Hepatocyte (in vitro differentiated cells): Measurements from ENCODE around the gene FBXO42. TPM values are rescaled to one million over a fixed set of nuclear protein-coding genes. Genes with fewer than 3 reads are reported as not detected.
A peak's percentile ranks its signal among the peaks of the same experiment; 100 is the strongest.

Experiments used
- DNase-seq: peaks from one replicate; pipeline ENCODE4 v3.0.0-alpha.2; 2016; ENCODE audit warnings: low spot score
- H2AFZ ChIP-seq: fragments of 200-600 bp; sonication (generic); 2 replicates; pipeline ENCODE4 v1.6.0; 2016; ENCODE audit warnings: antibody characterized with exemption, mild to moderate bottlenecking
- H3K27ac ChIP-seq: fragments of 200-600 bp; sonication (generic); 2 replicates; pipeline ENCODE4 v1.5.1; 2016; ENCODE audit warnings: mild to moderate bottlenecking
- H3K27me3 ChIP-seq: fragments of 200-600 bp; sonication (generic); 2 replicates; pipeline ENCODE4 v1.6.1; 2016
- H3K36me3 ChIP-seq: fragments of 200-600 bp; sonication (generic); replicated peaks from 2 replicates; pipeline ENCODE4 v1.5.1; 2016; ENCODE audit warnings: low read depth; ENCODE audit not compliant: insufficient read depth
- H3K4me1 ChIP-seq: fragments of 200-600 bp; sonication (generic); 2 replicates; pipeline ENCODE4 v1.5.1; 2016; ENCODE audit warnings: mild to moderate bottlenecking, moderate library complexity; ENCODE audit not compliant: insufficient read depth
- H3K4me2 ChIP-seq: fragments of 200-600 bp; sonication (generic); 2 replicates; pipeline ENCODE4 v1.6.0; 2016
- H3K4me3 ChIP-seq: fragments of 200-600 bp; sonication (generic); 2 replicates; pipeline ENCODE4 v1.5.1; 2016; ENCODE audit warnings: mild to moderate bottlenecking
- H3K79me2 ChIP-seq: fragments of 200-600 bp; sonication (generic); 2 replicates; pipeline ENCODE4 v1.6.0; 2017; ENCODE audit warnings: mild to moderate bottlenecking
- H3K9me2 ChIP-seq: fragments of 200-600 bp; sonication (generic); replicated peaks from 2 replicates; pipeline ENCODE4 v1.6.0; 2017; ENCODE audit warnings: mild to moderate bottlenecking; ENCODE audit not compliant: insufficient read depth
- H3K9me3 ChIP-seq: fragments of 200-600 bp; sonication (generic); 2 replicates; pipeline ENCODE4 v1.5.1; 2016; ENCODE audit warnings: low read depth, mild to moderate bottlenecking
- H4K20me1 ChIP-seq: fragments of 200-600 bp; sonication (generic); 2 replicates; pipeline ENCODE4 v1.6.0; 2016; ENCODE audit warnings: mild to moderate bottlenecking; ENCODE audit not compliant: insufficient read depth, poor library complexity, severe bottlenecking
- EZH2 ChIP-seq: fragments of 200-600 bp; sonication (generic); IDR thresholded peaks from 2 replicates; pipeline ENCODE4 v1.6.1; 2016; ENCODE audit warnings: antibody characterized with exemption, mild to moderate bottlenecking, borderline replicate concordance
- EZH2phosphoT487 ChIP-seq: fragments of 200-600 bp; sonication (generic); IDR thresholded peaks from one replicate; pipeline ENCODE4 v1.6.1; 2018; ENCODE audit warnings: antibody characterized with exemption, mild to moderate bottlenecking, low read depth, moderate library complexity; ENCODE audit not compliant: unreplicated experiment, severe bottlenecking
- WGBS: methylation state at CpG from one replicate; pipeline ENCODE4 v1.1.6; 2016; ENCODE audit warnings: low lambda C conversion rate; ENCODE audit errors: missing lambda C conversion rate; 5-methylcytosine and 5-hydroxymethylcytosine counted together
- polyA plus RNA-seq: library from polyadenylated mRNA; unstranded; fragments of >200 nt; fragmentation: Nextera tagmentation; extraction: Ambion mirVana; gene quantifications from 2 replicates; pipeline ENCODE4 v1.2.1, GENCODE V29; 2016
- total RNA-seq: library from RNA; depleted of rRNA; stranded (reverse); fragments of >200 nt; gene quantifications from 2 replicates; pipeline ENCODE4 v1.2.3, GENCODE V29; 2014
- TF ChIP-seq, protein P1 (sequence below): fragments of 200-600 bp; sonication (generic); IDR thresholded peaks from 2 replicates; pipeline ENCODE4 v1.5.1; 2016; ENCODE audit warnings: antibody characterized with exemption, mild to moderate bottlenecking; ENCODE audit not compliant: poor library complexity

FBXO42 gene
- total and polyA plus RNA-seq, 2 experiments from 2014 or later: 19.5 to 21.1 TPM

DNA sequence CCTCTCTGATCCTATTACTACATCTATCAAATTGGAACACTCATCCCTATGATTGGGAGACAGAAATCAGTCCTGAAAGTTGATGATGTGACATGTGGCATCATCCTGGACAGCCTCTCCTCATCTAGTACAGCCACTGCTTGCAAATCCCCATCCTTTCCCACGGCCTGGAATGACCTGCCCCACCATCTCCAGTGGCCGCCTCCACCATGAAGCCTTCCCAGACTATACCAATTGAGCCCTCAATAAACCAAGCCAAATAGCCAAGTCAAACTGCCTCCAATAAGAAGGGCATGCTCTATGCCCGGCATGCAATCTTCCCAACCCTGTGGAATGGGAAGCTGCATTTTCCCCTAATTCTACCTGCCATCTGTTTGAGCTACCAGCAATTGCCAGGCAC lies 139.3 kb downstream of the FBXO42 start:
- H3K4me1 ChIP-seq: peaks cover 26% of the 10 kb centered on the region
- H3K4me2 ChIP-seq: peak overlapping the region; percentile 74
- no peaks in the 10 kb centered on the region for H3K9me2 ChIP-seq
- TF ChIP-seq, protein P1, sequence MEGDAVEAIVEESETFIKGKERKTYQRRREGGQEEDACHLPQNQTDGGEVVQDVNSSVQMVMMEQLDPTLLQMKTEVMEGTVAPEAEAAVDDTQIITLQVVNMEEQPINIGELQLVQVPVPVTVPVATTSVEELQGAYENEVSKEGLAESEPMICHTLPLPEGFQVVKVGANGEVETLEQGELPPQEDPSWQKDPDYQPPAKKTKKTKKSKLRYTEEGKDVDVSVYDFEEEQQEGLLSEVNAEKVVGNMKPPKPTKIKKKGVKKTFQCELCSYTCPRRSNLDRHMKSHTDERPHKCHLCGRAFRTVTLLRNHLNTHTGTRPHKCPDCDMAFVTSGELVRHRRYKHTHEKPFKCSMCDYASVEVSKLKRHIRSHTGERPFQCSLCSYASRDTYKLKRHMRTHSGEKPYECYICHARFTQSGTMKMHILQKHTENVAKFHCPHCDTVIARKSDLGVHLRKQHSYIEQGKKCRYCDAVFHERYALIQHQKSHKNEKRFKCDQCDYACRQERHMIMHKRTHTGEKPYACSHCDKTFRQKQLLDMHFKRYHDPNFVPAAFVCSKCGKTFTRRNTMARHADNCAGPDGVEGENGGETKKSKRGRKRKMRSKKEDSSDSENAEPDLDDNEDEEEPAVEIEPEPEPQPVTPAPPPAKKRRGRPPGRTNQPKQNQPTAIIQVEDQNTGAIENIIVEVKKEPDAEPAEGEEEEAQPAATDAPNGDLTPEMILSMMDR: no peak
- TF ChIP-seq EZH2phosphoT487 (no peak), EZH2 (no peak)
- no peaks in the 10 kb centered on the region for H3K36me3 ChIP-seq
- H3K27me3 ChIP-seq: no peaks in the 10 kb centered on the region
- H3K9me3 ChIP-seq: no peaks in the 10 kb centered on the region
- 71% methylated on average over 3 of the region's 3 CpGs for WGBS
- no peak for DNase-seq
- peaks cover 18% of the 10 kb centered on the region for H3K79me2 ChIP-seq
- no peak overlapping the region for H3K27ac ChIP-seq
- no peaks in the 10 kb centered on the region for H4K20me1 ChIP-seq
- no peak overlapping the region for H3K4me3 ChIP-seq
- H2AFZ ChIP-seq: no peak overlapping the region

DNA sequence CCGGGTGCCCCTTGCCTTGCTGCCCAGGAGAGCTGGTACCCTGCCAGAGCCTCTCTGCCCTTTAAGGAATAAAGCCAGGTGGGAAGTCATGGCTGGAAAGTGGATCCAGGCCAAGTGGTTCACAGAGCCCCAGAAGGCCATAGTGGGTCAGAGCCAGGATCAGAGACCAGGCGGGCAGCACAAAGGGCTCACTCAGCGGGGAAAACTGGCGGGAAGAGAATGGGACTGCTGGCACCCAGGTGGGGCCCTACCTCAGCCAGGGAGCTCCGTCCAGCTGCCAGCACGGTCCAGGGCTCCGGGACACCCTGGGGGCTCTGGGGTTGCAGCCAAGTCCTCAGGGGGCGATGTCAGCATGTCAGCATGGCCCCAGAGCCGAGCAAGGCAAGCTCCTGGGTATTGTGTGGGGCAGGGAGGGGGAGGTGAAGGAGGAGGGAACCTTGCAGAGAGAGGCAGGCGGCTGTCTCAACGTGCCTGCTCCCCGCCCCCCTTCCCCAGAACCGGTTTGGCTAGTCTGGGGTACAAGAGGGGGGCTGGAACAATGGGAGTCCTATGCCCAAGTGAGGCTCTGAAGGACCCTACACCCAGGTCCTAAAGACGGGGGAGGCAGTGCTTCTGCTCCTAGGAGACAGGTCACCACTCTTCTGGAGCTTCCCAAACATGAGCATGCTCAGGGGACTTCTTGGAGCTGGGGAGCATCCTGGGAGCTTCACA lies 139.9 kb downstream of the FBXO42 start, which contains the start of gene ARHGEF19:
Gene ARHGEF19 (minus strand): TSS at position 402 of the 711 bp plus-strand sequence. CDS start 3,598 bp downstream, outside the sequence.
- Histone ChIP-seq H3K36me3 (no peaks in the 10 kb centered on the region), H3K79me2 (peaks cover 18% of the 10 kb centered on the region), H3K27ac (no peak within 1 kb of the TSS), H3K9me2 (no peaks in the 10 kb centered on the region), H4K20me1 (no peaks in the 10 kb centered on the region), H3K9me3 (no peaks in the 10 kb centered on the region), H3K4me1 (peaks cover 32% of the 10 kb centered on the region), H3K4me2 (peak within 1 kb of the TSS; percentile 74), H2AFZ (peak within 1 kb of the TSS; percentile 31), H3K4me3 (no peak within 1 kb of the TSS), H3K27me3 (no peaks in the 10 kb centered on the region)
- 34% methylated on average over 14 of the region's 14 CpGs for WGBS
- DNase-seq: peak; percentile 66
- TF ChIP-seq EZH2 (no peak), EZH2phosphoT487 (no peak)
- TF ChIP-seq, protein P1: no peak

DNA sequence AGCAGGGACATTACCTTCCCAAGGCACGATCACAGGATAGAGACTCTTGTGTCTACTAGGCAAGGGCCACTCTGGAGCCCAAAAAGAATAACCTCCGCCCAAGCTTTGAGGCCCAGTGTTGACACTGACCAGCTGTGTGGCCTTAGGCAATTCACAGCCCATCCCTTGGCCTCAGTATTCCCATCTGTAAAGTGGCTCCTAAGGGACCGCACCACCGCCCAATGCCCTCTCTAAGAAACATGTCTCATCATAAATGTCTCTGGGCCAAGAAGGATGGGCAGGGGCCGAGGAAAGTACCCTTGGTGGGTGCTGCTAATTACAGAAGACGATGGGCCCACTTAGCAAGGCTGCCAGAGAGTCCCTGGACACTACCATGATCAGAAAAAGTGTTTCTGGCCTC lies 140.5 kb downstream of the FBXO42 start:
- TF ChIP-seq, protein P1: no peak
- TF ChIP-seq EZH2phosphoT487 (no peak), EZH2 (no peak)
- Histone ChIP-seq H3K4me2 (peak overlapping the region; percentile 74), H3K4me1 (peaks cover 36% of the 10 kb centered on the region), H2AFZ (peak overlapping the region; percentile 31), H3K79me2 (peaks cover 18% of the 10 kb centered on the region), H3K9me3 (no peaks in the 10 kb centered on the region), H3K4me3 (no peak overlapping the region), H4K20me1 (no peaks in the 10 kb centered on the region), H3K27me3 (no peaks in the 10 kb centered on the region), H3K9me2 (no peaks in the 10 kb centered on the region), H3K36me3 (no peaks in the 10 kb centered on the region), H3K27ac (no peak overlapping the region)
- 91% methylated on average over 6 of the region's 6 CpGs for WGBS
- no peak for DNase-seq
